ENCODE results near the gene SIMC1.
"Not testable (repeated sequence)": the region's sequence is repeated elsewhere in the genome, so short reads cannot be mapped to it uniquely, and the experiment has no call there.

Gene SIMC1

GRCh38 chr5:176228358-176228757 is 9.9 kb upstream of the SIMC1 start:
- not testable (repeated sequence) for H2AFZ ChIP-seq (ENCODE audit: low read depth, low read length); H3K9ac ChIP-seq (ENCODE audit: low read depth, low read length); H3K36me3 ChIP-seq (ENCODE audit: insufficient read depth, low read length); H3K27ac ChIP-seq (ENCODE audit: low read length); DNase-seq; H4K20me1 ChIP-seq (ENCODE audit: insufficient read depth, low read length); H3K4me1 ChIP-seq (ENCODE audit: insufficient read depth, low read length); H3K4me2 ChIP-seq (ENCODE audit: insufficient read depth, low read length); H3K9me3 ChIP-seq (ENCODE audit: insufficient read depth, low read length, severe bottlenecking); ATAC-seq (ENCODE audit: insufficient read depth, low read depth); H3K27me3 ChIP-seq (ENCODE audit: insufficient read depth, low read length, poor library complexity); H3K79me2 ChIP-seq (ENCODE audit: insufficient read depth, low read length); H3K4me3 ChIP-seq (ENCODE audit: low read depth in 1 of 2, low read length in 2 of 2)

- not testable (repeated sequence) for H3K4me3 ChIP-seq (ENCODE audit: low read depth in 1 of 2, low read length in 2 of 2); H3K4me2 ChIP-seq (ENCODE audit: insufficient read depth, low read length); H3K9me3 ChIP-seq (ENCODE audit: insufficient read depth, low read length, severe bottlenecking); H3K27ac ChIP-seq (ENCODE audit: low read length); H2AFZ ChIP-seq (ENCODE audit: low read depth, low read length); H3K4me1 ChIP-seq (ENCODE audit: insufficient read depth, low read length); DNase-seq; H3K9ac ChIP-seq (ENCODE audit: low read depth, low read length); ATAC-seq (ENCODE audit: insufficient read depth, low read depth); H3K36me3 ChIP-seq (ENCODE audit: insufficient read depth, low read length); H4K20me1 ChIP-seq (ENCODE audit: insufficient read depth, low read length); H3K79me2 ChIP-seq (ENCODE audit: insufficient read depth, low read length); H3K27me3 ChIP-seq (ENCODE audit: insufficient read depth, low read length, poor library complexity)
Measured at GRCh38 chr5:176233253-176233652, 5.0 kb upstream of the SIMC1 start.

GRCh38 chr5:176235155-176235554 is 3.1 kb upstream of the SIMC1 start:
- H3K4me3 ChIP-seq (ENCODE audit: low read depth in 1 of 2, low read length in 2 of 2); H3K9me3 ChIP-seq (ENCODE audit: insufficient read depth, low read length, severe bottlenecking); H3K79me2 ChIP-seq (ENCODE audit: insufficient read depth, low read length); H3K27me3 ChIP-seq (ENCODE audit: insufficient read depth, low read length, poor library complexity); H3K9ac ChIP-seq (ENCODE audit: low read depth, low read length); H3K4me2 ChIP-seq (ENCODE audit: insufficient read depth, low read length); H4K20me1 ChIP-seq (ENCODE audit: insufficient read depth, low read length); H3K27ac ChIP-seq (ENCODE audit: low read length); H3K36me3 ChIP-seq (ENCODE audit: insufficient read depth, low read length); H3K4me1 ChIP-seq (ENCODE audit: insufficient read depth, low read length); H2AFZ ChIP-seq (ENCODE audit: low read depth, low read length): not testable (repeated sequence)
- TF ChIP-seq CTCF (IDR thresholded peaks at IDR 0.05; ENCODE audit: borderline replicate concordance, extremely low read depth, low read length, poor library complexity, severe bottlenecking), result peak; percentile 53
- DNase-seq (peak; percentile 48), ATAC-seq (ENCODE audit: insufficient read depth, low read depth) (peak; percentile 76)

GRCh38 chr5:176238645-176239283 is 540 bp downstream of the SIMC1 start:
- H3K9me3 ChIP-seq (ENCODE audit: insufficient read depth, low read length, severe bottlenecking); H3K36me3 ChIP-seq (ENCODE audit: insufficient read depth, low read length); H3K27ac ChIP-seq (ENCODE audit: low read length); H3K4me3 ChIP-seq (ENCODE audit: low read depth in 1 of 2, low read length in 2 of 2); H2AFZ ChIP-seq (ENCODE audit: low read depth, low read length); H3K9ac ChIP-seq (ENCODE audit: low read depth, low read length); H3K4me1 ChIP-seq (ENCODE audit: insufficient read depth, low read length); H3K4me2 ChIP-seq (ENCODE audit: insufficient read depth, low read length); H3K79me2 ChIP-seq (ENCODE audit: insufficient read depth, low read length); H3K27me3 ChIP-seq (ENCODE audit: insufficient read depth, low read length, poor library complexity); DNase-seq; H4K20me1 ChIP-seq (ENCODE audit: insufficient read depth, low read length): not testable (repeated sequence)
- ATAC-seq (ENCODE audit: insufficient read depth, low read depth), result peak; percentile 72

- not testable (repeated sequence) for H4K20me1 ChIP-seq (ENCODE audit: insufficient read depth, low read length); H3K36me3 ChIP-seq (ENCODE audit: insufficient read depth, low read length); H3K4me1 ChIP-seq (ENCODE audit: insufficient read depth, low read length); DNase-seq; H3K27me3 ChIP-seq (ENCODE audit: insufficient read depth, low read length, poor library complexity); H3K4me3 ChIP-seq (ENCODE audit: low read depth in 1 of 2, low read length in 2 of 2); H3K9ac ChIP-seq (ENCODE audit: low read depth, low read length); H3K9me3 ChIP-seq (ENCODE audit: insufficient read depth, low read length, severe bottlenecking); H3K79me2 ChIP-seq (ENCODE audit: insufficient read depth, low read length); H3K4me2 ChIP-seq (ENCODE audit: insufficient read depth, low read length); H2AFZ ChIP-seq (ENCODE audit: low read depth, low read length); H3K27ac ChIP-seq (ENCODE audit: low read length)
- peak; percentile 60 for ATAC-seq (ENCODE audit: insufficient read depth, low read depth)
Measured at GRCh38 chr5:176239304-176239703, 1.1 kb downstream of the SIMC1 start.

- H3K9me3 ChIP-seq (ENCODE audit: insufficient read depth, low read length, severe bottlenecking); H3K36me3 ChIP-seq (ENCODE audit: insufficient read depth, low read length); H3K4me2 ChIP-seq (ENCODE audit: insufficient read depth, low read length); H3K4me3 ChIP-seq (ENCODE audit: low read depth in 1 of 2, low read length in 2 of 2); H3K79me2 ChIP-seq (ENCODE audit: insufficient read depth, low read length); H3K9ac ChIP-seq (ENCODE audit: low read depth, low read length); H3K4me1 ChIP-seq (ENCODE audit: insufficient read depth, low read length); H3K27ac ChIP-seq (ENCODE audit: low read length); DNase-seq; H2AFZ ChIP-seq (ENCODE audit: low read depth, low read length); ATAC-seq (ENCODE audit: insufficient read depth, low read depth); H4K20me1 ChIP-seq (ENCODE audit: insufficient read depth, low read length); H3K27me3 ChIP-seq (ENCODE audit: insufficient read depth, low read length, poor library complexity): not testable (repeated sequence)
Measured at GRCh38 chr5:176244318-176244717, 6.1 kb downstream of the SIMC1 start.

- not testable (repeated sequence) for H3K9me3 ChIP-seq (ENCODE audit: insufficient read depth, low read length, severe bottlenecking); H3K27ac ChIP-seq (ENCODE audit: low read length); H3K4me3 ChIP-seq (ENCODE audit: low read depth in 1 of 2, low read length in 2 of 2); H3K9ac ChIP-seq (ENCODE audit: low read depth, low read length); H3K4me1 ChIP-seq (ENCODE audit: insufficient read depth, low read length); H3K36me3 ChIP-seq (ENCODE audit: insufficient read depth, low read length); ATAC-seq (ENCODE audit: insufficient read depth, low read depth); H4K20me1 ChIP-seq (ENCODE audit: insufficient read depth, low read length); H2AFZ ChIP-seq (ENCODE audit: low read depth, low read length); DNase-seq; H3K79me2 ChIP-seq (ENCODE audit: insufficient read depth, low read length); H3K4me2 ChIP-seq (ENCODE audit: insufficient read depth, low read length); H3K27me3 ChIP-seq (ENCODE audit: insufficient read depth, low read length, poor library complexity)
Measured at GRCh38 chr5:176245074-176245473, 6.8 kb downstream of the SIMC1 start.

- H3K36me3 ChIP-seq (ENCODE audit: insufficient read depth, low read length); H3K9me3 ChIP-seq (ENCODE audit: insufficient read depth, low read length, severe bottlenecking); H3K4me3 ChIP-seq (ENCODE audit: low read depth in 1 of 2, low read length in 2 of 2); H4K20me1 ChIP-seq (ENCODE audit: insufficient read depth, low read length); ATAC-seq (ENCODE audit: insufficient read depth, low read depth); H2AFZ ChIP-seq (ENCODE audit: low read depth, low read length); DNase-seq; H3K9ac ChIP-seq (ENCODE audit: low read depth, low read length); H3K27me3 ChIP-seq (ENCODE audit: insufficient read depth, low read length, poor library complexity); H3K4me1 ChIP-seq (ENCODE audit: insufficient read depth, low read length); H3K27ac ChIP-seq (ENCODE audit: low read length); H3K4me2 ChIP-seq (ENCODE audit: insufficient read depth, low read length); H3K79me2 ChIP-seq (ENCODE audit: insufficient read depth, low read length): not testable (repeated sequence)
Measured at GRCh38 chr5:176245489-176245888, 7.3 kb downstream of the SIMC1 start.

All from DND-41 (cell line).